GM10266 (cell line): ENCODE data around the gene DDX60.
"Not testable (repeated sequence)": the region's sequence is repeated elsewhere in the genome, so short reads cannot be mapped to it uniquely, and the experiment has no call there.

Experiments
- DNase-seq: peaks from one replicate; pipeline ENCODE4 v3.0.0; 2012; ENCODE audit errors: extremely low spot score
- CTCF ChIP-seq: IDR thresholded peaks from 2 replicates; pipeline ENCODE4 v1.5.1; 2012; ENCODE audit warnings: mild to moderate bottlenecking, low read depth; ENCODE audit not compliant: control insufficient read depth, insufficient read depth; ENCODE audit errors: missing control alignments

The DDX60 gene

GRCh38 chr4:168319486-168320019, 1.0 kb upstream of the DDX60 start:
- DNase-seq, result no peak
- TF ChIP-seq CTCF, result no peak

- DNase-seq, result no peak
- no peak for TF ChIP-seq CTCF
Observed at GRCh38 chr4:168317621-168318020, 931 bp downstream of the DDX60 start.

GRCh38 chr4:168309781-168310180, 8.8 kb downstream of the DDX60 start:
- no peak for TF ChIP-seq CTCF

GRCh38 chr4:168308912-168309311, 9.6 kb downstream of the DDX60 start:
- no peak for TF ChIP-seq CTCF
- DNase-seq, result no peak

More at GRCh38 chr4:168309781-168310180, 8.8 kb downstream of the DDX60 start:
- no peak for DNase-seq

GRCh38 chr4:168306476-168306875, 12.1 kb downstream of the DDX60 start:
- no peak for TF ChIP-seq CTCF
- no peak for DNase-seq

GRCh38 chr4:168304744-168305459, 13.7 kb downstream of the DDX60 start:
- no peak for DNase-seq
- no peak for TF ChIP-seq CTCF

GRCh38 chr4:168303430-168303829, 15.1 kb downstream of the DDX60 start:
- DNase-seq, result not testable (repeated sequence)
